Ishikawa (cell line): Measurements from ENCODE around the gene ACO2.

Experiments
- EP300 ChIP-seq: IDR thresholded peaks from 2 replicates; pipeline ENCODE4 v1.6.1; 2012; ENCODE audit warnings: borderline replicate concordance
- YY1 ChIP-seq: IDR thresholded peaks from 2 replicates; pipeline ENCODE4 v1.6.1; 2012; ENCODE audit warnings: low read depth

DNA sequence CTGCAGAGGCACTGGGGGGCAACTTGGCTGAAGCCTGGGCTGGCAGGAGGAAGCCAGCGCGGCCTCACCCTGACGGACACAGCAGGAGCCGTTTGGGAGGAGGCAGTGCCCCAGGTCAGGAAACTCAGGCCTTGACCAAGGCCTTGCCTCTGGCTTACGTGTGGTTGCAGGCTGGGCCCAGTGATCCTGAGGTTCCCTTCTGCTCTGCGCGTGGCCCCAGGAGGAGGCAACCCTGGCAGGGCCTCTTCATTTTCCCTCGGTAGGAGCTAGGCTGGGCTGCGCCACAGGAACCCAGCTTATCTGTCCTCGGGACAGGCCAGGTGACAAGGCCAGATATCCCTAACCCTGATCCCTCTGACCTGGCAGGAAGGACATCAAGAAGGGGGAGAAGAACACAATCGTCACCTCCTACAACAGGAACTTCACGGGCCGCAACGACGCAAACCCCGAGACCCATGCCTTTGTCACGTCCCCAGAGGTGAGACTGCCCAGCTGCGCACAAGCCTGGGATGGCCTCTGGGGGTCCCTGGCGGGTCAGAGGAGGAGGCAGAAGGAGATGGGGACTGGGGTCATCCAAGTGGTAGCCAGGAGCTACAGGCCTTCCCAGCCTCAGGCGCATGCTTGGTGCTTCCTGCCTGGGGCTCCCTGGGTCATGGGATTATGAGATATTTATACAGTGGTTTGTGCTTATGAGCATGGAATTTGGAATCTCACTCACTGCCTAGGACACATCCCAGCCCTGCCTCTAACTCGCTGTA, 54.7 kb downstream of the ACO2 start:
- TF ChIP-seq YY1: no peak
- no peak for TF ChIP-seq EP300
